Panc1 (cell line): ENCODE measurements around the gene BBOF1. TPM values are rescaled to one million over a fixed set of nuclear protein-coding genes. Genes with fewer than 3 reads are reported as not detected.

ENCODE experiments used
- ATAC-seq: fragments of 200-7000 bp; cut with Tn5 transposase; 2 replicates; pipeline ENCODE4 v1.9.1; 2020; ENCODE audit warnings: mild to moderate bottlenecking, moderate library complexity
- BruUV-seq: library from RNA; stranded (reverse); fragments of 400-500 nt; replicated peaks from 2 replicates; lab custom pipeline; 2021; lab: Mats Ljungman, UMichigan
- CTCF ChIA-PET: fragments of 300-600 bp; sonication (Branson Sonifier 250); formaldehyde crosslinking; loops from one replicate; lab custom pipeline; 2022; ENCODE audit warnings: antibody characterized with exemption; lab: Charles Lee
- POLR2A ChIA-PET: fragments of 300-600 bp; sonication (Branson Sonifier 250); formaldehyde crosslinking; loops from one replicate; lab custom pipeline; 2022; ENCODE audit warnings: antibody characterized with exemption; lab: Charles Lee
- DNase-seq: peaks from one replicate; pipeline ENCODE4 v3.0.0-alpha.2; 2010; ENCODE audit warnings: low read depth, low spot score
- H3K27ac ChIP-seq: 2 replicates; pipeline ENCODE4 v1.5.1; 2011; ENCODE audit warnings: mild to moderate bottlenecking, low read length, inconsistent platforms
- H3K27me3 ChIP-seq: fragments of 200-500 bp; sonication (Bioruptor generic); 2 replicates; pipeline ENCODE4 v1.6.0; 2014; ENCODE audit warnings: low read length, inconsistent platforms; ENCODE audit not compliant: control insufficient read depth, insufficient read depth
- H3K36me3 ChIP-seq: fragments of 200-500 bp; sonication (Bioruptor generic); 2 replicates; pipeline ENCODE4 v1.5.1; 2014; ENCODE audit warnings: inconsistent platforms, mild to moderate bottlenecking, low read length, moderate library complexity; ENCODE audit not compliant: control insufficient read depth, insufficient read depth
- H3K4me1 ChIP-seq: 2 replicates; pipeline ENCODE4 v1.5.1; 2011; ENCODE audit warnings: inconsistent platforms, mild to moderate bottlenecking, low read length, moderate library complexity; ENCODE audit not compliant: control insufficient read depth, insufficient read depth
- H3K4me3 ChIP-seq, 2 experiments: 2 replicates each; pipeline ENCODE4 v1.5.1; 2011 to 2012; ENCODE audit warnings: low read depth in 2 of 2, low read length in 2 of 2, mild to moderate bottlenecking in 2 of 2, inconsistent platforms in 1 of 2, moderate library complexity in 1 of 2
- H3K9me3 ChIP-seq: fragments of 200-500 bp; sonication (Bioruptor generic); 2 replicates; pipeline ENCODE4 v1.5.1; 2014; ENCODE audit warnings: low read depth, mild to moderate bottlenecking, inconsistent platforms, low read length, moderate library complexity; ENCODE audit not compliant: control insufficient read depth, insufficient read depth
- CTCF ChIP-seq: fragments of 450-650 bp; IDR thresholded peaks from 2 replicates; pipeline ENCODE4 v1.5.1; 2017; ENCODE audit warnings: mild to moderate bottlenecking
- POLR2AphosphoS5 ChIP-seq: IDR thresholded peaks from 2 replicates; pipeline ENCODE4 v1.6.1; 2012; ENCODE audit warnings: mild to moderate bottlenecking, low read depth, low read length, moderate library complexity
- REST ChIP-seq, 2 experiments: IDR thresholded peaks; 2 replicates each; pipeline ENCODE4 v1.6.1; 2011 to 2012; ENCODE audit warnings: low read depth in 2 of 2, control low read depth in 1 of 2, low read length in 1 of 2, mild to moderate bottlenecking in 1 of 2, moderate library complexity in 1 of 2; ENCODE audit not compliant: insufficient read depth in 1 of 2
- SIN3A ChIP-seq: IDR thresholded peaks from 2 replicates; pipeline ENCODE4 v1.6.1; 2012; ENCODE audit warnings: low read depth, mild to moderate bottlenecking, low read length, moderate library complexity, borderline replicate concordance; ENCODE audit not compliant: insufficient read depth
- TCF7L2 ChIP-seq: IDR thresholded peaks from 2 replicates; pipeline ENCODE4 v1.6.1; 2011; ENCODE audit warnings: mild to moderate bottlenecking, low read depth, low read length, inconsistent platforms
- in situ Hi-C: cut with HindIII; loops from 2 replicates; pipeline ENCODE4 v1.10.0; 2016; ENCODE audit warnings: low sequenced_read_pairs, low pct_unique_long_range_greater_than_20kb
- intact Hi-C: fragments of 100-400 bp; cut with micrococcal nuclease; formaldehyde crosslinking; loops from one replicate; pipeline ENCODE4 v1.10.0; 2022; ENCODE audit not compliant: unreplicated experiment
- total RNA-seq: library from RNA; stranded (reverse); gene quantifications from one replicate; pipeline ENCODE4 v1.2.1, GENCODE V29; 2021; ENCODE audit not compliant: unreplicated experiment

Gene BBOF1
- total RNA-seq, 1 experiment from 2014 or later, result 1.9 TPM

DNA sequence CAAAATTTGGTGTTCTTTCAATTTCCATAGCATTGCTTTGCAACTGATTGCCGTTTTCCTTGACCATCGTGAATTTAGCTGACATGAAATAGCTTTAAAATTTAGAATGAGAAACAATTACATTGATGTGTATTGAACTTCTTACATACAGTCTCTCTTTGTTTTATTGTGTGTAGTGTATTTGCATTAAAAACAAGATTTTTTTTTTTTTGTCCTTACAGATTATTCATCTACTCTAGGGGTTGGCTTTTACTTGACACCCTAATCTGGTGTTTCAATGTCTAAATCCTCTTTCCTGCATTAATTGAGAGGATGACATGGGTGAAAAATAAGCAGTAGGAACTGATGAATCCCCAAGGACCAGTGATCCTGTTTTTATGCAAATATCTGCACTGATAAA lies 86.2 kb downstream of the BBOF1 start:
- DNase-seq, result no peak
- no peak for ATAC-seq
- ChIA-PET CTCF (no interaction called here), POLR2A (no interaction called here)
- H3K27ac ChIP-seq, result no peak overlapping the region
- H3K27me3 ChIP-seq, result no peaks in the 10 kb centered on the region
- H3K4me1 ChIP-seq, result no peaks in the 10 kb centered on the region
- no peak overlapping the region for H3K4me3 ChIP-seq
- no peaks in the 10 kb centered on the region for H3K9me3 ChIP-seq
- BruUV-seq, result no TSS peak
- no peak for TF ChIP-seq CTCF
- TF ChIP-seq SIN3A, result no peak
- TF ChIP-seq REST (IDR thresholded peaks at IDR 0.05; ENCODE audit: insufficient read depth in 1 of 2, low read depth in 2 of 2, low read length in 1 of 2), result no peak
- no peak for TF ChIP-seq TCF7L2
- TF ChIP-seq POLR2AphosphoS5, result no peak
- in situ Hi-C loops, result no loop called here
- intact Hi-C loops, result no loop called here
- H3K36me3 ChIP-seq, result no peaks in the 10 kb centered on the region

GRCh38 chr14:74109369-74109768 lies 90.2 kb downstream of the BBOF1 start:
- ATAC-seq (no peak), DNase-seq (no peak)
- H3K27me3 ChIP-seq, result no peaks in the 10 kb centered on the region
- H3K27ac ChIP-seq, result no peak overlapping the region
- POLR2A ChIA-PET, result no interaction called here
- in situ Hi-C loops, result no loop called here
- no peaks in the 10 kb centered on the region for H3K4me1 ChIP-seq
- intact Hi-C loops, result no loop called here
- TF ChIP-seq TCF7L2 (no peak), POLR2AphosphoS5 (no peak), SIN3A (no peak), REST (IDR thresholded peaks at IDR 0.05; ENCODE audit: insufficient read depth in 1 of 2, low read depth in 2 of 2, low read length in 1 of 2) (no peak), CTCF (no peak)
- no peaks in the 10 kb centered on the region for H3K36me3 ChIP-seq
- CTCF ChIA-PET, result no interaction called here
- BruUV-seq, result no TSS peak
- no peaks in the 10 kb centered on the region for H3K9me3 ChIP-seq
- no peak overlapping the region for H3K4me3 ChIP-seq
